A549 (cell line): ENCODE results near the gene UBR7. TPM values are rescaled to one million over a fixed set of nuclear protein-coding genes. Genes with fewer than 3 reads are reported as not detected.

Experiments
- ATAC-seq, 2 experiments: fragments of 200-7000 bp in 1 of 2; fragments of >200 bp in 1 of 2; cut with Nextera tagmentation in 1 of 2; cut with Tn5 transposase in 1 of 2; 3 replicates each; pipeline versions ENCODE4 v1.8.0 to v1.9.1; 2018 to 2020; ENCODE audit warnings: mild to moderate bottlenecking in 1 of 2, moderate library complexity in 1 of 2
- CTCF ChIA-PET: fragments of 300-600 bp; sonication (Branson Sonifier 250); formaldehyde crosslinking; extraction: SDS; loops from one replicate; lab custom pipeline; 2021; ENCODE audit warnings: antibody characterized with exemption, inconsistent platforms; lab: Yijun Ruan, JAX
- POLR2A ChIA-PET: fragments of 350-600 bp; formaldehyde crosslinking; extraction: SDS; loops from one replicate; lab custom pipeline; 2021; ENCODE audit warnings: antibody characterized with exemption, inconsistent platforms; lab: Yijun Ruan, JAX
- DNase-seq, 2 experiments: peaks; one replicate each; pipeline versions ENCODE4 v3.0.0 to v3.0.0-alpha.2; 2011 to 2016; ENCODE audit warnings: low read depth in 1 of 2, low spot score in 1 of 2
- FAIRE-seq: peaks from 2 replicates; lab custom pipeline; 2011; peaks lifted over from hg19 to GRCh38; lab: Jason Lieb, UNC
- H3K27ac ChIP-seq, 2 experiments: fragments of >200 bp; sonication (Bioruptor Twin); formaldehyde crosslinking; 3 replicates each; pipeline ENCODE4 v1.5.1; 2016 to 2017
- H3K4me1 ChIP-seq: fragments of >200 bp; sonication (Bioruptor Twin); formaldehyde crosslinking; 3 replicates; pipeline ENCODE4 v1.6.1; 2016
- H3K4me2 ChIP-seq: fragments of >200 bp; sonication (Bioruptor Twin); formaldehyde crosslinking; 3 replicates; pipeline ENCODE4 v1.6.1; 2016
- H3K4me3 ChIP-seq: fragments of >200 bp; sonication (Bioruptor Twin); formaldehyde crosslinking; 3 replicates; pipeline ENCODE4 v1.5.1; 2016
- H3K9me3 ChIP-seq: fragments of >200 bp; sonication (Bioruptor Twin); formaldehyde crosslinking; 3 replicates; pipeline ENCODE4 v1.6.1; 2016
- ATOH8 ChIP-seq: fragments of 250-450 bp; sonication (Bioruptor Pico); IDR thresholded peaks from 2 replicates; pipeline ENCODE4 v1.5.0; 2020; ENCODE audit warnings: low read depth, mild to moderate bottlenecking, moderate library complexity
- BHLHE40 ChIP-seq: IDR thresholded peaks from 2 replicates; pipeline ENCODE4 v1.6.1; 2012; ENCODE audit warnings: low read depth, low read length, inconsistent platforms
- CHD4 ChIP-seq: fragments of 200-600 bp; sonication (generic); IDR thresholded peaks from 2 replicates; pipeline ENCODE4 v1.6.1; 2016; ENCODE audit warnings: antibody characterized with exemption, mild to moderate bottlenecking, borderline replicate concordance
- CTCF ChIP-seq: fragments of >200 bp; sonication (Bioruptor Twin); formaldehyde crosslinking; IDR thresholded peaks from 3 replicates; pipeline ENCODE4 v1.5.1; 2016
- EHF ChIP-seq: fragments of 250-450 bp; sonication (Bioruptor Pico); IDR thresholded peaks from 2 replicates; pipeline ENCODE4 v1.5.0; 2020; ENCODE audit warnings: mild to moderate bottlenecking
- EHMT2 ChIP-seq: fragments of 200-600 bp; sonication (generic); IDR thresholded peaks from 2 replicates; pipeline ENCODE4 v1.6.1; 2016; ENCODE audit warnings: antibody characterized with exemption, low read depth, mild to moderate bottlenecking, moderate library complexity
- FOSL2 ChIP-seq, 2 experiments: fragments of 450-650 bp in 1 of 2; fragments of >200 bp in 1 of 2; sonication (Bioruptor Twin) in 1 of 2; formaldehyde crosslinking; IDR thresholded peaks; 2 replicates each; pipeline versions ENCODE4 v1.5.0 to v1.6.1; 2016 to 2020; ENCODE audit warnings: mild to moderate bottlenecking in 1 of 2, moderate library complexity in 1 of 2
- HES2 ChIP-seq: fragments of >200 bp; sonication (Bioruptor Twin); formaldehyde crosslinking; IDR thresholded peaks from 2 replicates; pipeline ENCODE4 v1.6.1; 2016
- JUNB ChIP-seq: fragments of >200 bp; sonication (Bioruptor Twin); formaldehyde crosslinking; IDR thresholded peaks from 2 replicates; pipeline ENCODE4 v1.6.1; 2016
- KDM5A ChIP-seq: fragments of 200-600 bp; sonication (generic); IDR thresholded peaks from 2 replicates; pipeline ENCODE4 v1.6.1; 2016; ENCODE audit warnings: antibody characterized with exemption, mild to moderate bottlenecking
- MAFK ChIP-seq: fragments of 450-650 bp; IDR thresholded peaks from 2 replicates; pipeline ENCODE4 v1.6.1; 2014; ENCODE audit not compliant: partially characterized antibody
- MAX ChIP-seq: IDR thresholded peaks from 2 replicates; pipeline ENCODE4 v1.6.1; 2012
- NR3C1 ChIP-seq: fragments of >200 bp; sonication (Bioruptor Twin); formaldehyde crosslinking; IDR thresholded peaks from 3 replicates; pipeline ENCODE4 v1.6.1; 2017
- PBX3 ChIP-seq: IDR thresholded peaks from 2 replicates; pipeline ENCODE4 v1.6.1; 2012
- RAD21 ChIP-seq, 2 experiments: fragments of >200 bp in 1 of 2; sonication (Bioruptor Twin) in 1 of 2; formaldehyde crosslinking in 1 of 2; IDR thresholded peaks in 1 of 2; conservative IDR thresholded peaks in 1 of 2; 2 replicates in 1 of 2; 3 replicates in 1 of 2; pipeline ENCODE4 v1.6.1; 2012 to 2018; ENCODE audit warnings: inconsistent platforms in 1 of 2
- RARB ChIP-seq: fragments of 250-450 bp; sonication (Bioruptor Pico); IDR thresholded peaks from 2 replicates; pipeline ENCODE4 v1.8.0; 2021; ENCODE audit warnings: mild to moderate bottlenecking, moderate library complexity
- RCOR1 ChIP-seq: fragments of 150-350 bp; IDR thresholded peaks from 2 replicates; pipeline ENCODE4 v1.6.1; 2014; ENCODE audit warnings: antibody characterized with exemption, low read length, low read depth
- REST ChIP-seq: fragments of 200-600 bp; sonication (generic); IDR thresholded peaks from 2 replicates; pipeline ENCODE4 v1.6.1; 2016; ENCODE audit warnings: antibody characterized with exemption, mild to moderate bottlenecking, moderate library complexity
- RFX5 ChIP-seq: fragments of 450-650 bp; IDR thresholded peaks from 2 replicates; pipeline ENCODE4 v1.7.1; 2014; ENCODE audit warnings: antibody characterized with exemption, mild to moderate bottlenecking, moderate library complexity
- TFCP2L1 ChIP-seq: fragments of 250-450 bp; sonication (Bioruptor Pico); IDR thresholded peaks from 2 replicates; pipeline ENCODE4 v1.5.0; 2021; ENCODE audit warnings: mild to moderate bottlenecking
- TP53 ChIP-seq: fragments of 250-450 bp; sonication (Bioruptor Pico); IDR thresholded peaks from 2 replicates; pipeline ENCODE4 v1.5.0; 2021; ENCODE audit warnings: mild to moderate bottlenecking, moderate library complexity
- ZC3H11A ChIP-seq: fragments of 450-650 bp; IDR thresholded peaks from 2 replicates; pipeline ENCODE4 v1.6.1; 2014; ENCODE audit warnings: antibody characterized with exemption, mild to moderate bottlenecking
- ZFP36 ChIP-seq: fragments of 450-650 bp; IDR thresholded peaks from 2 replicates; pipeline ENCODE4 v1.6.1; 2014; ENCODE audit warnings: borderline replicate concordance; ENCODE audit not compliant: partially characterized antibody
- WGBS: methylation state at CpG from one replicate; pipeline ENCODE4 v1.1.6; 2017; ENCODE audit errors: missing lambda C conversion rate; 5-methylcytosine and 5-hydroxymethylcytosine counted together
- polyA plus RNA-seq, 4 experiments: library from polyadenylated mRNA; depleted of rRNA in 3 of 4; stranded (reverse); fragments of >200 nt; fragmentation: RNase III in 1 of 4; extraction: RNeasy Plus Mini Kit Qiagen cat#74134 plus additional on column Dnase treatment in 1 of 4; gene quantifications; 2 replicates in 3 of 4; 3 replicates in 1 of 4; pipeline ENCODE4 v1.2.3, GENCODE V29; 2011 to 2017

The UBR7 gene
- polyA plus RNA-seq, 2 of the 4 experiments (the other 2 are of a cell fraction), result 37.0 to 40.4 TPM

GRCh38 chr14:93249128-93249831, 42.2 kb downstream of the UBR7 start:
- CTCF ChIA-PET, result interaction anchor here (1.0 to 2.0 kb wide), 4 partner anchors 9 to 42 kb away, joined by 3 to 5 read pairs (median 4); no protein-coding TSS in a partner anchor
- 92% methylated on average over 7 of the region's 7 CpGs for WGBS
- no peak for FAIRE-seq
- no peak for ATAC-seq
- POLR2A ChIA-PET, result interaction anchor here (0.7 kb wide), 1 partner anchor 15 kb away, joined by 3 read pairs; no protein-coding TSS in a partner anchor
- Histone ChIP-seq H3K4me1 (0 out of 3 replicates have a peak, but pooled peaks cover 6% of the 10 kb centered on the region), H3K4me2 (no peak overlapping the region), H3K27ac (no peak overlapping the region), H3K9me3 (no peaks in the 10 kb centered on the region), H3K4me3 (no peak overlapping the region)
- TF ChIP-seq KDM5A, result no peak
- TF ChIP-seq RARB (CRISPR knock-in tag), result no peak
- TF ChIP-seq ZFP36, result no peak
- TF ChIP-seq PBX3, result no peak
- no peak for DNase-seq

- TF ChIP-seq EHMT2 (no peak), ATOH8 (CRISPR knock-in tag) (no peak), TP53 (CRISPR knock-in tag) (no peak), TFCP2L1 (CRISPR knock-in tag) (no peak), RCOR1 (no peak)
- DNase-seq (no peak), FAIRE-seq (no peak), ATAC-seq (no peak)
- H3K27ac ChIP-seq, result no peak overlapping the region
- no peak overlapping the region for H3K4me2 ChIP-seq
- H3K4me3 ChIP-seq, result no peak overlapping the region
- 97% methylated on average over 2 of the region's 2 CpGs for WGBS
- CTCF ChIA-PET, result no interaction called here
- no peaks in the 10 kb centered on the region for H3K9me3 ChIP-seq
- H3K4me1 ChIP-seq, result peaks cover 37% of the 10 kb centered on the region
- POLR2A ChIA-PET, result no interaction called here
Measured at GRCh38 chr14:93262446-93262845, 55.4 kb downstream of the UBR7 start.

GRCh38 chr14:93263416-93263815, 56.4 kb downstream of the UBR7 start:
- TF ChIP-seq NR3C1 (no peak), EHF (CRISPR knock-in tag) (no peak), RAD21 (conservative IDR thresholded peaks at IDR 0.05 in 1 of 2, IDR thresholded peaks at IDR 0.05 in 1 of 2) (no peak), JUNB (no peak), CTCF (no peak), EHMT2 (no peak), MAX (no peak), HES2 (no peak), RCOR1 (no peak), KDM5A (no peak), RFX5 (no peak), MAFK (no peak), REST (no peak), PBX3 (no peak), ZC3H11A (no peak), BHLHE40 (no peak), CHD4 (no peak), FOSL2 (IDR thresholded peaks at IDR 0.05) (no peak), FOSL2 (CRISPR knock-in tag; IDR thresholded peaks at IDR 0.05) (no peak)
- Histone ChIP-seq H3K4me2 (no peak overlapping the region), H3K27ac (no peak overlapping the region), H3K4me3 (no peak overlapping the region), H3K9me3 (no peaks in the 10 kb centered on the region), H3K4me1 (peaks cover 43% of the 10 kb centered on the region)
- ChIA-PET CTCF (no interaction called here), POLR2A (no interaction called here)
- 88% methylated on average over 1 of the region's 1 CpG for WGBS
- FAIRE-seq (no peak), DNase-seq (no peak), ATAC-seq (no peak)
